ENCODE data around the gene DMKN.

DMKN gene, protein sequence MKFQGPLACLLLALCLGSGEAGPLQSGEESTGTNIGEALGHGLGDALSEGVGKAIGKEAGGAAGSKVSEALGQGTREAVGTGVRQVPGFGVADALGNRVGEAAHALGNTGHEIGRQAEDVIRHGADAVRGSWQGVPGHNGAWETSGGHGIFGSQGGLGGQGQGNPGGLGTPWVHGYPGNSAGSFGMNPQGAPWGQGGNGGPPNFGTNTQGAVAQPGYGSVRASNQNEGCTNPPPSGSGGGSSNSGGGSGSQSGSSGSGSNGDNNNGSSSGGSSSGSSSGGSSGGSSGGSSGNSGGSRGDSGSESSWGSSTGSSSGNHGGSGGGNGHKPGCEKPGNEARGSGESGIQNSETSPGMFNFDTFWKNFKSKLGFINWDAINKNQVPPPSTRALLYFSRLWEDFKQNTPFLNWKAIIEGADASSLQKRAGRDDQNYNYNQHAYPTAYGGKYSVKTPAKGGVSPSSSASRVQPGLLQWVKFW

GRCh38 chr19:35513628-35514281 is at the start of gene DMKN:
DMKN (minus strand) TSS chr19:35513649; CDS start chr19:35513475, 174 bp downstream.
- no peak for DNase-seq

GRCh38 chr19:35562776-35563175 is 49.3 kb upstream of the DMKN start:
- no peak for DNase-seq

- no peak for DNase-seq
Measured at GRCh38 chr19:35562336-35562735, 48.9 kb upstream of the DMKN start.

DNA sequence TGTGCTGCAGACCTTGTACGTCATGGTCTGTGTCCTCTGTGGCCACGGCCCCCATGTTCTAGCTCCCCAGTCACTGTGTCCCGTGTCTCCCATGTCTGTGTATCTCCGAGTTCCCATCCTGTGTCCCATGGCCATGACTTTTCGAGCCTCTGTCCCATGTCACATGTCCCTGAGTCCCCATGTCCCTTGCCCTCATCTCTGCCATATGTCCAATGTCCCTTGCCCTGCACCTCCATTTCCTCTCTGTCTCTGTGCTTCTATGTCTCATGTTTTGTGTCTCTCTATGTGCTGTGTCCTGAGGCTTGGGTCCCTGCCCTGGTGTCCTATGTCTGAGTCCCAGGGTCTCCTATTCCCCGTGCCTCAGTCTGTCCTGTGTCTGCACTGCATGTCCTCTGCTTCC is 48.0 kb upstream of the DMKN start:
- no peak for DNase-seq

- DNase-seq = no peak
Measured at GRCh38 chr19:35560677-35561076, 47.2 kb upstream of the DMKN start.

GRCh38 chr19:35560271-35560670 is 46.8 kb upstream of the DMKN start:
- DNase-seq = no peak

DNA sequence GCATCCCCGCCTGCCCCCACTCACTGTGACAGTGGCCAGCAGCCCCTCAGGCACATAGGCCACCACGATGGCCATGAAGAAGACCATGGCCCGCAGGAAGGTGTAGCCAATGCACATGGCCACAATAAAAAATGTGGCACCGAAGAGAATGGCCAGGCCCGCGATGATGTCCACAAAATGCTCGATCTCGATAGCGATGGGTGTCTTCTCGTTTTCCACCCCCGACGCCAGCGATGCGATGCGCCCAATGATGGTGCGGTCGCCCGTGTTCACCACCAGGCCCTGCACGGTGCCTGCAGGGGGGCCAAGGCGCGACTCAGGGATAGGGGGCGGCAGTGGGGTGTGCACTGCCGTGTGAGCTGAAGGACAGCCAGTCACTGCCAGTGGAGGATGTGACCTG is 46.3 kb upstream of the DMKN start:
- DNase-seq = no peak

DNA sequence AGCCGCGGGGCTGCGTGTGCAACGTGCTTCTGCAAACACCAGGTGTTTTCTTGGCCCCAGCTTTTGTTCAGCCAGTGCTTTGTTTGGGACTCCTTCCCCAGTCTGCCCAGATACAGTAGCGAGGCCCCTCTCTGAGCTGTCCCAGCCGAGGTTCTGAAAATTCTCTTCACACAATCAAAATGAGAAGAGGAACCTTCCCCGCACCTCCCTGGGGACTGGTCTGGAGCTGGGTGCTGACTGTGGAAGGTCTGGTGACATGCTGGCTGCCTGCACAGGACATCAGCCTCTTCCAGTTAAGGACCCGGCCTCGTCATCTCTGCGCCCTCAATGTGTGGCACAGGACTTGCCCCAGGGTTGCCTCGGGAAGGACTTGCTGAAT is 45.8 kb upstream of the DMKN start:
- no peak for DNase-seq

DNA sequence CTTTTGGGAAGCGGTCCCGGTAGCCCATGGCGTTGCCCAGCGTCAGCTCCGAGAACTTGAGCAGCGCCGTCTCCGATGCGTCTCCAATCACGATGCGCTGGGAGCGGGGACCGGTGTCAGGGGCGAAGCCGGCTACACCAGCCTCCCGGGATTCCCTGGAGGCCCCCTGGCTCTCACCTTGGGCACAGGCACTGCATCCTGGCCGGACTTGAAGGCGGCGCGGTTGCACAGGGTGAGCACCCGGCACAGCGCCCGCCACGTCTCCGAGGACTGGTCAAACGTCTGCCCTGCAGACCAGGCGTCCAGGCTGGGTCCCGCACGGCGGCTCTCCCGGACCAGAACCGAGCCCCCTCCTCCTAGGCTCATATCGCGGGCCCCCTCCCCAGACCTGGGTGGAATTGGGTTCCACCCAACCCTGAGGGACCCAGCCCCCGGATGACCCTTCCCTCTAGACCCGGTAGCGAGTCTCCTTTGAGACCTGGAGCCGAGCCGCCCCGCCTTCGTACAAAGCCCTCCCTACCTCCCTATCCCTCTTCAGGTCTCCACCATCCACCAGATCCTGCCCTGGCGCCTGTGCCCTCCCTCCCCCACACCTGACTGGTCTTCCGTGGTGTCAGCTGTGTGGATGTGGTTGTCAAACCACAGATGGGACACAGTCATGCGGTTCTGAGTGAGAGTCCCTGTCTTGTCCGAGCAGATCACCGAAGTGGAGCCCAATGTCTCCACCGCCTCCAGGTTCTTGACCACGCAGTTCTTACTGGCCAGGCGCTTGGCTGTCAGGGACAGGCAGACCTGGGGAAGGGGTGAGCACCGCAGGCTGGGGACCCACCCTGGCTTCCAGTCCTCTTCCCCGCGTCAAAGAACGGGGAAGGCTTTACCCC is 45.2 kb upstream of the DMKN start:
- DNase-seq = no peak

DNA sequence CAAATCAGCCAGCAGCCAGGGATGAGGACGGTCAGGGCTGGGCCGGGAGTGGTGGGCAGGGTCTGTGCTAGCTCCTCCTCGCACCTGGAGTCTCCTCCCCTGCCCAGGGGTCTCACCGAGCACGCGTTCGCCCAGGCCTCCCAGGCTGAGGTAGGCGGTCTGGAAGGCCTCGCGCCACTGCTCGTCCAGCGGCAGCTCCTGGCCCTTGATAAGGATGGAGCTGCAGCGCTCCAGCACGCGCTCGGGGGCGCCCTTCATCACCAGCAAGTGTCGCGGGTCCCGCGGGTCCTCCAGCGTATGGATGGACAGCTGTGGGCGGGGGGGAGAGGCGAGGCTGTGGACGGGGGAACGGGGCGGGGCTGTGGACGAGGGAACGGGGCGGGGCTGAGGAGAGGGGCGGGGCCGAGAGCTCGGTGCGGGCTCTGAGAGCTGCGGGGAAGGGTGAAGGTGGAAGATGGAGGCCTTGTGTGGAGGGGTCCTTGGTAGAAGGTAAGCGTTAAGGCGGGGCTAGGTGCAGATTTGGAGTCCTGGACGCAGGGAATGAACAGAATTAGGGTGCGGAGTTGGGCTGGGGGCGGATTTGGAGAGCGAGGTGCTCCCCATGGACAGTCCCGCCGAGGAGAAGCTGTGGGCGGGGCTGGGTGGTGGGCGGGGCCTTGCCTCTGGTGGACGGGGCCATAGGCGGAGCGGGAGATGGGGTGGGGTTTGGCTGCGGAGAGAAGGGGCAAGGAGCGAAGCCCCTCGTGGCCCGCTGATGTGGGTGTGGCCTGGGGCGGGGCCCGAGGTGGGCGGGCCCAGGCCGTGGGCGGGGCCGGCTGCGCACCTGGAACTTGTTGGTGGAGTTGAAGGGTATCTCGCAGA is 44.3 kb upstream of the DMKN start:
- DNase-seq = peak in 1 of 4 experiments; percentile 38

DNA sequence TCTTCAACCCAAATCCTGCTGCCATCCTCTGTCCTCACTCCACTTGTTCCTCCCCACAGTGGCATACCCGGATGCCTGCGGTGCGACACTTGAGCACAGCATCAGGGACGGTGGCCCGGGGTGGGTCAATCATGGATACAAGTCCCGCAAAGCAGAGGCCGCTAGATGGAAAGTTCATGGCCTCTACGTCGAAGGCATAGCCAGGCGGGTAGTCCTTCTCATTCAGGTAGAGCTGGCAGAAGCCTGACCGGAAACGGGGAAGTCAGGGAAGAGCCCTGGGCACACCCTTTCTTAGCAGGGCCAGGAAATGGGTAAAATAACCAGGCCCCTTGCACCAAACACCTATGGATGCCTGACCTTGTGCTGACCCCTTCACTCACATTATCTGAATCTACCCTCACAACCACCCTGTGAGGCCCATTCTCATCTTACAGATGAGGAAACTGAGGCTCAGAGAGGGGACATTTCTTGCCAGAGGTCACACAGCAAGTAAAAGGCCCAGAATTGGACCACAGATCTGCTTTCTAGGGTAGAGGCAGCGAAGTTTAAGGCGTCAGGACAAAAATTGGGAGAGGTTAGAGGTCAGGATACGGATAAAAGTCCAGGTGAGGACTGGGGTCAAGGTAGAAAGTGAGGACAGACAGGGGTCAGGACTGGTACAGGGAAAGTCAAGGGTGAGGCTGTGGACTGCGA is 43.5 kb upstream of the DMKN start:
- DNase-seq = no peak

DNA sequence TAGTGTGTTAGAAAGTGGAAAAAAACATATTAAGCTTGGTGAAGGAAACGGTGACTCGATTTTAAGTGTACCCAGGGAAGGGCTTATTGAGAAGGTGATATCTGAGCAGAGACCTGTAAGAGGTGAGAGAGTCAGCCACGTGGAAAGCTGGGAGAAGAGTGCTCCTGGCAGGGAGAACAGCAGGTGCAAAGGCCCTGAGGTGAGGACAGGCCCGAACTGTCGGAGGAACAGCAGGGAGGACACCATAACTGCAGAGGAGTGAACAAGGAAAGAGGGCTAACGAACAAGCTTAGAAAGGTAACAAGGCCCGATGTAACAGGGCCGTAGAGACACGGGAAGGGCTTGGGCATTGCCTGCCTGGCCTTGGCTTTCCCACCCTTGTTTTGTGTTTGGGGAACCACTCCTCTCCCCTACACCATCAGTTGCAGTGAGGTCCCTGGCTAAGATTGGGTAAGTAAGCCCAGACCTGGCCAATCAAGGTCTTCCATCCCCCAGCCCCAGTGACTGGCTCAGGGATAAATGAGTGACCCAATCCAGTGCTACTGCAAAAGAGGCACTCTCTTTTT is 42.7 kb upstream of the DMKN start:
- no peak for DNase-seq

- DNase-seq = no peak
Measured at GRCh38 chr19:35555301-35556005, 42.0 kb upstream of the DMKN start.

DNA sequence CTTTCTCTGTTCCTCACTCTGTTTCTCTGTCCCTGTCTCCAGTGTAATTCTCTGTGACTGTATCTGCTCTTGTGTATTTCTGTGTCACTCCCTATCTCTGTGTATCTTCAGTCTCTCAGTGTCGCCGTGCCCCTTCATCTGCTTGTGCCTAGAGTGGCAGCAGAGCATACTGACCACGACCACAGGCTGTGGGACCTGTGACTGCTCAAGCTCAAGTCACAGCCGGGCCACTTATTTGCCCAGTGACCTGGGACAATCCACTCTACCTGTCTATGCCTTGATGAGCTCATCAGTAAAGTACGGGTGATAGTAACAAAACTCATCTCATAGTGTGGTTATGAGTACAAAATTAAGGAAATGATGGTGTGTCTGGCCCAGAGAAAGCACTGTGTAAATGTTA is 40.6 kb upstream of the DMKN start:
- no peak for DNase-seq

DNA sequence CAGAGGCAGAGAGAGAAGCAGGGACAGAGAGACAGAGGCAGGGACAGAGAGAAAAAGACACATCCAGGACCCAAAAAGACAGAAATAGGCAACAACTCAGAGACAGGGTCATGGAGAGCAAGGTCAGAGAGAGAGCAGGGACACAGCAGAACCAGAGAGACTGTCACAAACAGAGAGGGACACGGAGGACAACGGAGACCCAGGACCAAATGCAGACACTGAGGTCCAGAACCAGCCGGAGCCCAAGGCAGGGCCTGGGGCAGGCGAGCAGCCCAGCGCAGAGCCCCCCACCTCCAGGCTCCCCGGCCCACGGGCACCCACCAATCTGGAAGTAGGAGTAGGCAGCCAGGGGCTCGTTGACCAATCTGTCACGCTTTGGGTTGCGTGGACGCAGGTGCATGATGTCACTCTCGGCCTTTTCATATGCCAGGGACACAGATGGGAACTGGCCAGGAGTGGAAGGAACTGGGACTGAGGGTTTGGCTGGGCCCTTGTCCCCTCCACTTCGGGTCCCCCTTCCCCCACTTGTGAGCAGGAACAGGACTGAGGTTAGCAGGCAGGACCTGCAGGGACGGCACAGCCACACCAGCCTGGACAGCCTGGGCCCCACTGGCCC is 40.0 kb upstream of the DMKN start:
- DNase-seq = no peak

DNA sequence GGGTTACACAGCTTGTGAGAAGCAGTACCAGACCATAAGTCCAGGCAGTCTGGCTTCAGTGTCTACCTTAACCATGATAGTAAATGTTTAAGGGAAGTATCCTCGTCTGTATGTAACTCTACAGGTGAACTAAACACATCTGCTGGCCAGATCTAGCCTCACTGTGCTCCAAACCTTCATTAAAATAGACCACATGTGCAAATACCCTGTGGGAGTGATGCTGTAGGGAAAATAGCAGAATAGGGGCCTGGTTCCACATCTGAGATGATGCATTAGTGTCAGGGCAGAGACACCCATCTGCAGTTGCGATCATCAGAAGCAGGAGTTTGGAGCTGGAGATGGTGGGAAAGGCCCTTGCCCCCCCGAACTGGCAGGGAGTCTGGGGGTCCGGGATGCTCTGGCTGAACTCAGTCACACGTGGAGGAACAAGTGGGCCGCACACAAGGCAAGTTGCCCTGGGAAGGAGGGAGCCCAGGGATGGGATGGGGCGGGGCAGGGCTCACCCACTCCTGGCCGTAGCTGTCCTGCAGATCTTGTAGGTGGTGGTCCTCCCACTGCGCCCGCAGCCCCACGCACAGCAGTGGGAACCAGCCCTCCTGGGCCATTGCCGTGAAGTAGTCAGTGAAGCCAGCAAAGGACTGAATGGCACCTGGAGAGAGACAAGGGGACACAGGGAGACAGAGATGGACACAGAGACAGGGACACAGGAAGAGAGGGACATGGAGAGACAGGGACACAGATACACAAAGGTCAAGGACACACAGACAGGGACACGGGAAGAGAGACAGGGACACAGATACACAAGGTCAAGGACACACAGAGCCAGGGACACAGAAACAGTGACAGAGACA is 39.3 kb upstream of the DMKN start:
- DNase-seq = no peak

- DNase-seq = no peak
Measured at GRCh38 chr19:35551091-35551810, 37.8 kb upstream of the DMKN start.

- no peak for DNase-seq
Measured at GRCh38 chr19:35549879-35550523, 36.6 kb upstream of the DMKN start.

All from activated naive CD4-positive, alpha-beta T cell (primary cell).